Astrocyte of the spinal cord (primary cell): ENCODE results near the gene FBXO2.

Experiments
- DNase-seq: peaks from one replicate; pipeline ENCODE4 v3.0.0; 2011; ENCODE audit warnings: low read depth, low spot score
- H3K4me3 ChIP-seq: 2 replicates; pipeline ENCODE4 v1.5.1; 2011; ENCODE audit warnings: low read depth, mild to moderate bottlenecking, low read length, moderate library complexity
- in situ Hi-C: cut with HindIII; loops from 2 replicates; pipeline ENCODE4 v1.10.0; 2017; ENCODE audit warnings: low sequenced_read_pairs
- TF ChIP-seq, protein P1 (sequence below): IDR thresholded peaks from 2 replicates; pipeline ENCODE4 v1.5.1; 2012; ENCODE audit warnings: low read depth, mild to moderate bottlenecking, low read length, inconsistent platforms

The FBXO2 gene

GRCh38 chr1:11639372-11639771 lies 14.9 kb downstream of the FBXO2 start:
- H3K4me3 ChIP-seq: no peak overlapping the region
- in situ Hi-C loops: no loop called here
- no peak for DNase-seq
- TF ChIP-seq, protein P1, sequence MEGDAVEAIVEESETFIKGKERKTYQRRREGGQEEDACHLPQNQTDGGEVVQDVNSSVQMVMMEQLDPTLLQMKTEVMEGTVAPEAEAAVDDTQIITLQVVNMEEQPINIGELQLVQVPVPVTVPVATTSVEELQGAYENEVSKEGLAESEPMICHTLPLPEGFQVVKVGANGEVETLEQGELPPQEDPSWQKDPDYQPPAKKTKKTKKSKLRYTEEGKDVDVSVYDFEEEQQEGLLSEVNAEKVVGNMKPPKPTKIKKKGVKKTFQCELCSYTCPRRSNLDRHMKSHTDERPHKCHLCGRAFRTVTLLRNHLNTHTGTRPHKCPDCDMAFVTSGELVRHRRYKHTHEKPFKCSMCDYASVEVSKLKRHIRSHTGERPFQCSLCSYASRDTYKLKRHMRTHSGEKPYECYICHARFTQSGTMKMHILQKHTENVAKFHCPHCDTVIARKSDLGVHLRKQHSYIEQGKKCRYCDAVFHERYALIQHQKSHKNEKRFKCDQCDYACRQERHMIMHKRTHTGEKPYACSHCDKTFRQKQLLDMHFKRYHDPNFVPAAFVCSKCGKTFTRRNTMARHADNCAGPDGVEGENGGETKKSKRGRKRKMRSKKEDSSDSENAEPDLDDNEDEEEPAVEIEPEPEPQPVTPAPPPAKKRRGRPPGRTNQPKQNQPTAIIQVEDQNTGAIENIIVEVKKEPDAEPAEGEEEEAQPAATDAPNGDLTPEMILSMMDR: no peak

- no peak overlapping the region for H3K4me3 ChIP-seq
- TF ChIP-seq, protein P1: no peak
- in situ Hi-C loops: no loop called here
- no peak for DNase-seq
Measured at GRCh38 chr1:11638121-11638520, 16.1 kb downstream of the FBXO2 start.

- TF ChIP-seq, protein P1: no peak
- no peak overlapping the region for H3K4me3 ChIP-seq
- in situ Hi-C loops: no loop called here
- DNase-seq: no peak
Measured at GRCh38 chr1:11634365-11635192, 19.6 kb downstream of the FBXO2 start.

DNA sequence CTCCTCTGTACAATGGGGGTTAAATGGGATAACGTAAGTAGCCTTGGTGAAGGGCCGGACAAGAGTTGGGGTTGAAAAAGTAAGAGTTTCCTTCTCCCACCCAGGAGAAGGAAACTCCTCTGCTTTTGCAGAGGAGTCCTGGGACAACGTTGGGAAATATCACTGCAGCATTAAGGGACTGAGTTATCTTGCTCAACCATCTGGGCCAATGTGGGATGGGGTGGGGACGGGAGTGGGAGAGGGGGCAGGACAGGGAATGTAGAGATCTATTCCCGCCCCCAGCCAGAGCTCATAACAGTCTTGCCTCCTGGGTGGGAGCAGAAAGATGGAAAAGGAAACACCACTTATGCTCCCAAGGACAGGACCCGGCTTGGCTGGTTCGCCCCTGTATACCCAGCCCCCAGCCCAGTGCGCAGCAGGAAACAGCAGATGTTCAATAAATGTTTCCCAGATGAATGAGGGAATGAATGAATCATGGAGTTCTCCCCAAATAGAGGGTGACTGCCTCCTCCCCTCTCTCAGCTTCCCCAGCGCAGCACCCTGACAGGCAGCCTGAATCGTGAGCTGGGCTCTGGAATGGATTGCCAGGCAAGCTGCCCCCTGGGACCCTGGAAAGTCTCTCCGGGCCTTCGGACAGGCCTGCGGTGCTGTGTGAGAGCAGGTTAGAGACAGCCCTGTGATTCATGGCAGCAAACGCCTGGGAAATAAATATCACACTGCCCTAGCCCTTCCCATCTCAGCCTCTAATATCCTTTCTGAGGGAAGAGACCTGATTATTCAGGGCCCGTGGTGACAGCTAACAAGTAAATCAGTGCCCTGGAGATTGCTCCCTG lies 24.8 kb downstream of the FBXO2 start:
- DNase-seq: no peak
- TF ChIP-seq, protein P1: no peak
- in situ Hi-C loops: no loop called here
- no peak overlapping the region for H3K4me3 ChIP-seq

- TF ChIP-seq, protein P1: no peak
- H3K4me3 ChIP-seq: no peak overlapping the region
- DNase-seq: no peak
- in situ Hi-C loops: no loop called here
Measured at GRCh38 chr1:11628767-11629166, 25.5 kb downstream of the FBXO2 start.

GRCh38 chr1:11626551-11626950 lies 27.7 kb downstream of the FBXO2 start:
- no peak overlapping the region for H3K4me3 ChIP-seq
- in situ Hi-C loops: no loop called here
- no peak for DNase-seq
- TF ChIP-seq, protein P1: no peak
